GM12875 (cell line): ENCODE measurements around the gene KIF21B.

ENCODE experiments used
- H3K4me3 ChIP-seq: one replicate; pipeline ENCODE4 v1.5.1; 2011; ENCODE audit warnings: low read depth, low read length, control low read depth
- CTCF ChIP-seq: IDR thresholded peaks from 2 replicates; pipeline ENCODE4 v1.5.1; 2011; ENCODE audit warnings: low read depth, mild to moderate bottlenecking, control low read depth, inconsistent platforms, low read length, moderate library complexity, borderline replicate concordance; ENCODE audit not compliant: insufficient read depth

Gene KIF21B

GRCh38 chr1:201023517-201023902 lies at the start of gene KIF21B:
KIF21B (minus strand) TSS chr1:201023714; CDS start chr1:201023383, 331 bp downstream.
- H3K4me3 ChIP-seq = peak within 1 kb of the TSS; percentile 62
- no peak for TF ChIP-seq CTCF

GRCh38 chr1:201072922-201073321 lies 49.4 kb upstream of the KIF21B start:
- TF ChIP-seq CTCF = no peak
- no peak overlapping the region for H3K4me3 ChIP-seq

GRCh38 chr1:201072149-201072548 lies 48.6 kb upstream of the KIF21B start:
- no peak overlapping the region for H3K4me3 ChIP-seq
- TF ChIP-seq CTCF = no peak

- no peak for TF ChIP-seq CTCF
- no peak overlapping the region for H3K4me3 ChIP-seq
These were observed 46.1 kb upstream of the KIF21B start for GRCh38 chr1:201069636-201070035.

GRCh38 chr1:201068976-201069375 lies 45.5 kb upstream of the KIF21B start:
- H3K4me3 ChIP-seq = no peak overlapping the region
- TF ChIP-seq CTCF = no peak

GRCh38 chr1:201066986-201067385 lies 43.5 kb upstream of the KIF21B start:
- TF ChIP-seq CTCF = no peak
- no peak overlapping the region for H3K4me3 ChIP-seq

GRCh38 chr1:201065686-201066085 lies 42.2 kb upstream of the KIF21B start:
- no peak for TF ChIP-seq CTCF
- H3K4me3 ChIP-seq = no peak overlapping the region
